ENCODE measurements around the gene RERE.

RERE gene

GRCh38 chr1:8361198-8361849, 456.1 kb downstream of the RERE start:
- H3K9ac ChIP-seq (ENCODE audit: low read depth, low read length) = no peak overlapping the region
- H3K27me3 ChIP-seq (ENCODE audit: control insufficient read depth, insufficient read depth, low read length) = no peaks in the 10 kb centered on the region
- H3K4me1 ChIP-seq (ENCODE audit: control insufficient read depth, insufficient read depth, low read length) = no peaks in the 10 kb centered on the region
- H3K9me3 ChIP-seq (ENCODE audit: control insufficient read depth, insufficient read depth, low read length) = no peaks in the 10 kb centered on the region
- peaks cover 73% of the 10 kb centered on the region for H3K36me3 ChIP-seq (ENCODE audit: control insufficient read depth, insufficient read depth, low read length)
- H3K4me3 ChIP-seq (ENCODE audit: low read depth, low read length) = no peak overlapping the region

GRCh38 chr1:8360493-8361197, 456.8 kb downstream of the RERE start:
- no peak overlapping the region for H3K9ac ChIP-seq (ENCODE audit: low read depth, low read length)
- H3K9me3 ChIP-seq (ENCODE audit: control insufficient read depth, insufficient read depth, low read length) = no peaks in the 10 kb centered on the region
- H3K4me1 ChIP-seq (ENCODE audit: control insufficient read depth, insufficient read depth, low read length) = no peaks in the 10 kb centered on the region
- no peaks in the 10 kb centered on the region for H3K27me3 ChIP-seq (ENCODE audit: control insufficient read depth, insufficient read depth, low read length)
- peaks cover 77% of the 10 kb centered on the region for H3K36me3 ChIP-seq (ENCODE audit: control insufficient read depth, insufficient read depth, low read length)
- H3K4me3 ChIP-seq (ENCODE audit: low read depth, low read length) = no peak overlapping the region

GRCh38 chr1:8359617-8360481, 457.6 kb downstream of the RERE start:
- Histone ChIP-seq H3K36me3 (ENCODE audit: control insufficient read depth, insufficient read depth, low read length) (peaks cover 82% of the 10 kb centered on the region), H3K4me1 (ENCODE audit: control insufficient read depth, insufficient read depth, low read length) (no peaks in the 10 kb centered on the region), H3K4me3 (ENCODE audit: low read depth, low read length) (no peak overlapping the region), H3K27me3 (ENCODE audit: control insufficient read depth, insufficient read depth, low read length) (no peaks in the 10 kb centered on the region), H3K9ac (ENCODE audit: low read depth, low read length) (no peak overlapping the region), H3K9me3 (ENCODE audit: control insufficient read depth, insufficient read depth, low read length) (no peaks in the 10 kb centered on the region)

GRCh38 chr1:8358897-8359616, 458.4 kb downstream of the RERE start:
- H3K36me3 ChIP-seq (ENCODE audit: control insufficient read depth, insufficient read depth, low read length) = peaks cover 80% of the 10 kb centered on the region
- H3K4me1 ChIP-seq (ENCODE audit: control insufficient read depth, insufficient read depth, low read length) = no peaks in the 10 kb centered on the region
- H3K9me3 ChIP-seq (ENCODE audit: control insufficient read depth, insufficient read depth, low read length) = no peaks in the 10 kb centered on the region
- H3K4me3 ChIP-seq (ENCODE audit: low read depth, low read length) = no peak overlapping the region
- H3K9ac ChIP-seq (ENCODE audit: low read depth, low read length) = no peak overlapping the region
- no peaks in the 10 kb centered on the region for H3K27me3 ChIP-seq (ENCODE audit: control insufficient read depth, insufficient read depth, low read length)

GRCh38 chr1:8358241-8358896, 459.1 kb downstream of the RERE start:
- Histone ChIP-seq H3K9ac (ENCODE audit: low read depth, low read length) (no peak overlapping the region), H3K9me3 (ENCODE audit: control insufficient read depth, insufficient read depth, low read length) (no peaks in the 10 kb centered on the region), H3K4me1 (ENCODE audit: control insufficient read depth, insufficient read depth, low read length) (no peaks in the 10 kb centered on the region), H3K36me3 (ENCODE audit: control insufficient read depth, insufficient read depth, low read length) (peaks cover 78% of the 10 kb centered on the region), H3K4me3 (ENCODE audit: low read depth, low read length) (no peak overlapping the region), H3K27me3 (ENCODE audit: control insufficient read depth, insufficient read depth, low read length) (no peaks in the 10 kb centered on the region)

- no peaks in the 10 kb centered on the region for H3K27me3 ChIP-seq (ENCODE audit: control insufficient read depth, insufficient read depth, low read length)
- no peak overlapping the region for H3K9ac ChIP-seq (ENCODE audit: low read depth, low read length)
- H3K9me3 ChIP-seq (ENCODE audit: control insufficient read depth, insufficient read depth, low read length) = no peaks in the 10 kb centered on the region
- no peak overlapping the region for H3K4me3 ChIP-seq (ENCODE audit: low read depth, low read length)
- H3K36me3 ChIP-seq (ENCODE audit: control insufficient read depth, insufficient read depth, low read length) = peaks cover 70% of the 10 kb centered on the region
- H3K4me1 ChIP-seq (ENCODE audit: control insufficient read depth, insufficient read depth, low read length) = no peaks in the 10 kb centered on the region
These were observed 459.9 kb downstream of the RERE start for GRCh38 chr1:8357329-8358101.

- Histone ChIP-seq H3K4me1 (ENCODE audit: control insufficient read depth, insufficient read depth, low read length) (no peaks in the 10 kb centered on the region), H3K9me3 (ENCODE audit: control insufficient read depth, insufficient read depth, low read length) (no peaks in the 10 kb centered on the region), H3K9ac (ENCODE audit: low read depth, low read length) (no peak overlapping the region), H3K36me3 (ENCODE audit: control insufficient read depth, insufficient read depth, low read length) (peaks cover 60% of the 10 kb centered on the region), H3K4me3 (ENCODE audit: low read depth, low read length) (no peak overlapping the region), H3K27me3 (ENCODE audit: control insufficient read depth, insufficient read depth, low read length) (no peaks in the 10 kb centered on the region)
These were observed 460.9 kb downstream of the RERE start for GRCh38 chr1:8356256-8357209.

- Histone ChIP-seq H3K9ac (ENCODE audit: low read depth, low read length) (no peak overlapping the region), H3K9me3 (ENCODE audit: control insufficient read depth, insufficient read depth, low read length) (no peaks in the 10 kb centered on the region), H3K36me3 (ENCODE audit: control insufficient read depth, insufficient read depth, low read length) (peaks cover 54% of the 10 kb centered on the region), H3K4me3 (ENCODE audit: low read depth, low read length) (no peak overlapping the region), H3K4me1 (ENCODE audit: control insufficient read depth, insufficient read depth, low read length) (no peaks in the 10 kb centered on the region), H3K27me3 (ENCODE audit: control insufficient read depth, insufficient read depth, low read length) (no peaks in the 10 kb centered on the region)
These were observed 461.8 kb downstream of the RERE start for GRCh38 chr1:8355439-8356255.

GRCh38 chr1:8354038-8354437, 463.4 kb downstream of the RERE start:
- no peak overlapping the region for H3K4me3 ChIP-seq (ENCODE audit: low read depth, low read length)
- no peak overlapping the region for H3K9ac ChIP-seq (ENCODE audit: low read depth, low read length)
- H3K27me3 ChIP-seq (ENCODE audit: control insufficient read depth, insufficient read depth, low read length) = no peaks in the 10 kb centered on the region
- peaks cover 43% of the 10 kb centered on the region for H3K36me3 ChIP-seq (ENCODE audit: control insufficient read depth, insufficient read depth, low read length)
- no peaks in the 10 kb centered on the region for H3K4me1 ChIP-seq (ENCODE audit: control insufficient read depth, insufficient read depth, low read length)
- no peaks in the 10 kb centered on the region for H3K9me3 ChIP-seq (ENCODE audit: control insufficient read depth, insufficient read depth, low read length)
